Lower lobe of right lung (tissue), 2 donors: Measurements from ENCODE around the gene IDUA. TPM values are rescaled to one million over a fixed set of nuclear protein-coding genes. Genes with fewer than 3 reads are reported as not detected.

ENCODE experiments used
- ATAC-seq, 2 donors: fragments of 200-7000 bp; cut with Tn5 transposase; one replicate each; pipeline ENCODE4 v1.9.1; 2020 to 2022; ENCODE audit warnings: mild to moderate bottlenecking in 2 of 2, moderate library complexity in 2 of 2
- DNase-seq: peaks from one replicate; pipeline ENCODE4 v3.0.0-alpha.2; 2020
- H3K27ac ChIP-seq: fragments of 200-600 bp; one replicate; pipeline ENCODE4 v1.8.0; 2022
- H3K27me3 ChIP-seq: fragments of 200-600 bp; one replicate; pipeline ENCODE4 v1.8.0; 2022; ENCODE audit warnings: low read depth
- H3K36me3 ChIP-seq: fragments of 200-600 bp; one replicate; pipeline ENCODE4 v1.8.0; 2022; ENCODE audit warnings: mild to moderate bottlenecking
- H3K4me1 ChIP-seq: fragments of 200-600 bp; one replicate; pipeline ENCODE4 v1.8.0; 2022
- H3K4me3 ChIP-seq: fragments of 200-600 bp; one replicate; pipeline ENCODE4 v1.8.0; 2022; ENCODE audit warnings: mild to moderate bottlenecking
- H3K9me3 ChIP-seq: fragments of 200-600 bp; one replicate; pipeline ENCODE4 v1.8.0; 2022
- CTCF ChIP-seq: fragments of 200-600 bp; IDR thresholded peaks from one replicate; pipeline ENCODE4 v1.8.0; 2022; ENCODE audit warnings: antibody characterized with exemption, mild to moderate bottlenecking
- intact Hi-C: fragments of 100-400 bp; cut with DNase I; formaldehyde crosslinking; loops from one replicate; pipeline ENCODE4 v1.11.0; 2022
- total RNA-seq: library from RNA; stranded (reverse); fragmentation: NEBNext Ultra II Directional; extraction: Animal tissue kit (Norgen Biotek cat#: 25700); gene quantifications from one replicate; pipeline ENCODE4 v1.2.1, GENCODE V29; 2021
- donor health status: DM: no; HTN: yes; CAD: no; lungs with severe emphysema.

The IDUA gene
- total RNA-seq, 1 donor from 2014 or later: 46.0 TPM

- no peak for TF ChIP-seq CTCF
- H3K4me3 ChIP-seq: no peak overlapping the region
- ATAC-seq: peak; percentile 1 to 2
- no peak for DNase-seq
- H3K36me3 ChIP-seq: no peaks in the 10 kb centered on the region
- no peaks in the 10 kb centered on the region for H3K9me3 ChIP-seq
- H3K4me1 ChIP-seq: peaks cover 16% of the 10 kb centered on the region
- intact Hi-C loops: no loop called here
- H3K27ac ChIP-seq: no peak overlapping the region
- peaks cover 75% of the 10 kb centered on the region for H3K27me3 ChIP-seq
Measured at GRCh38 chr4:1003271-1004070, 16.6 kb downstream of the IDUA start.

GRCh38 chr4:1004071-1004418 lies 17.2 kb downstream of the IDUA start:
- no peaks in the 10 kb centered on the region for H3K36me3 ChIP-seq
- ATAC-seq (no peak), DNase-seq (no peak)
- no peak for TF ChIP-seq CTCF
- no peaks in the 10 kb centered on the region for H3K9me3 ChIP-seq
- no peak overlapping the region for H3K27ac ChIP-seq
- H3K4me3 ChIP-seq: no peak overlapping the region
- intact Hi-C loops: no loop called here
- H3K27me3 ChIP-seq: peaks cover 79% of the 10 kb centered on the region
- peaks cover 22% of the 10 kb centered on the region for H3K4me1 ChIP-seq

- intact Hi-C loops: no loop called here
- no peak overlapping the region for H3K27ac ChIP-seq
- DNase-seq: no peak
Measured at GRCh38 chr4:1004557-1005485, 18.0 kb downstream of the IDUA start.

GRCh38 chr4:1006856-1007255 lies 20.0 kb downstream of the IDUA start:
- Histone ChIP-seq H3K4me1 (peaks cover 34% of the 10 kb centered on the region), H3K27ac (no peak overlapping the region), H3K36me3 (no peaks in the 10 kb centered on the region), H3K4me3 (no peak overlapping the region), H3K27me3 (peaks cover 59% of the 10 kb centered on the region), H3K9me3 (no peaks in the 10 kb centered on the region)
- no peak for TF ChIP-seq CTCF
- no peak for ATAC-seq
- no peak for DNase-seq
- intact Hi-C loops: no loop called here

More at GRCh38 chr4:1004557-1005485, 18.0 kb downstream of the IDUA start:
- H3K4me1 ChIP-seq: peaks cover 24% of the 10 kb centered on the region
- no peak overlapping the region for H3K4me3 ChIP-seq
- no peak for TF ChIP-seq CTCF
- no peaks in the 10 kb centered on the region for H3K9me3 ChIP-seq
- H3K27me3 ChIP-seq: peaks cover 79% of the 10 kb centered on the region
- no peak for ATAC-seq
- no peaks in the 10 kb centered on the region for H3K36me3 ChIP-seq

- Histone ChIP-seq H3K4me1 (peaks cover 30% of the 10 kb centered on the region), H3K4me3 (peak overlapping the region; percentile 74), H3K9me3 (no peaks in the 10 kb centered on the region), H3K27me3 (peaks cover 37% of the 10 kb centered on the region), H3K27ac (peak overlapping the region; percentile 41), H3K36me3 (no peaks in the 10 kb centered on the region)
- DNase-seq (peak; percentile 74), ATAC-seq (peak in 1 of 2 donors; percentile 4)
- intact Hi-C loops: no loop called here
- TF ChIP-seq CTCF: no peak
Measured at GRCh38 chr4:1008840-1009541, 22.1 kb downstream of the IDUA start.
